Measurements from ENCODE around the gene ANXA7. TPM values are rescaled to one million over a fixed set of nuclear protein-coding genes. Genes with fewer than 3 reads are reported as not detected.
"Not testable (repeated sequence)": the region's sequence is repeated elsewhere in the genome, so short reads cannot be mapped to it uniquely, and the experiment has no call there.

ANXA7 gene
- total and polyA plus RNA-seq, 4 experiments from 2014 or later: 103 to 379 (median 159) TPM

DNA sequence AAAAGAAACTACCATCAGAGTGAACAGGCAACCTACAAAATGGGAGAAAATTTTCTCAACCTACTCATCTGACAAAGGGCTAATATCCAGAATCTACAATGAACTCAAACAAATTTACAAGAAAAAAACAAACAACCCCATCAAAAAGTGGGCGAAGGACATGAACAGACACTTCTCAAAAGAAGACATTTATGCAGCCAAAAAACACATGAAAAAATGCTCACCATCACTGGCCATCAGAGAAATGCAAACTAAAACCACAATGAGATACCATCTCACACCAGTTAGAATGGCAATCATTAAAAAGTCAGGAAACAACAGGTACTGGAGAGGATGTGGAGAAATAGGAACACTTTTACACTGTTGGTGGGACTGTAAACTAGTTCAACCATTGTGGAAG is 85.3 kb downstream of the ANXA7 start:
- H3K4me1 ChIP-seq (ENCODE audit: insufficient read depth, low read length); H3K36me3 Mint-ChIP-seq; POLR2A ChIA-PET (ENCODE audit: partially characterized antibody): not testable (repeated sequence)

DNA sequence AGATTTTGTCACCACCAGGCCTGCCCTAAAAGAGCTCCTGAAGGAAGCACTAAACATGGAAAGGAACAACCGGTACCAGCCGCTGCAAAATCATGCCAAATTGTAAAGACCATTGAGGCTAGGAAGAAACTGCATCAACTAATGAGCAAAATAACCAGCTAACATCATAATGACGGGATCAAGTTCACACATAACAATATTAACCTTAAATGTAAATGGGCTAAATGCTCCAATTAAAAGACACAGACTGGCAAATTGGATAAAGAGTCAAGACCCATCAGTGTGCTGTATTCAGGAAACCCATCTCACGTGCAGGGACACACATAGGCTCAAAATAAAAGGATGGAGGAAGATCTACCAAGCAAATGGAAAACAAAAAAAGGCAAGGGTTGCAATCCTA is 88.6 kb downstream of the ANXA7 start:
- H3K27me3 ChIP-seq (ENCODE audit: insufficient read depth, low read length); H3K4me1 Mint-ChIP-seq; H3K4me3 Mint-ChIP-seq; CTCF ChIA-PET (ENCODE audit: partially characterized antibody); intact Hi-C loops (cut with micrococcal nuclease); H3K27me3 Mint-ChIP-seq; H3K4me3 ChIP-seq (ENCODE audit: low read length in 2 of 2); POLR2A ChIA-PET (ENCODE audit: partially characterized antibody); DNase-seq; H3K4me1 ChIP-seq (ENCODE audit: insufficient read depth, low read length); H3K27ac ChIP-seq (ENCODE audit: low read depth, low read length); H3K9me3 Mint-ChIP-seq; H3K27ac Mint-ChIP-seq; H3K36me3 ChIP-seq (ENCODE audit: insufficient read depth, low read length); H3K9me3 ChIP-seq (ENCODE audit: control insufficient read depth in 1 of 2, low read length in 2 of 2); H3K36me3 Mint-ChIP-seq: not testable (repeated sequence)

More for the DNA sequence above, 85.3 kb downstream of the ANXA7 start:
- H3K27me3 Mint-ChIP-seq; H3K9me3 ChIP-seq (ENCODE audit: control insufficient read depth in 1 of 2, low read length in 2 of 2); H3K27ac ChIP-seq (ENCODE audit: low read depth, low read length); DNase-seq; H3K4me3 Mint-ChIP-seq; H3K4me1 Mint-ChIP-seq; H3K27ac Mint-ChIP-seq; intact Hi-C loops (cut with micrococcal nuclease); CTCF ChIA-PET (ENCODE audit: partially characterized antibody); H3K36me3 ChIP-seq (ENCODE audit: insufficient read depth, low read length); H3K4me3 ChIP-seq (ENCODE audit: low read length in 2 of 2); H3K9me3 Mint-ChIP-seq; H3K27me3 ChIP-seq (ENCODE audit: insufficient read depth, low read length): not testable (repeated sequence)

Other genes with a start within 250 kb of the ANXA7 start
- gene ECD, start 246.1 kb downstream of the ANXA7 start, total RNA-seq: 10 to 100 TPM; 31.1 to 35.3 TPM
- 10 to 100 TPM; 33.2 to 33.8 TPM for gene ECD, start 246.1 kb downstream of the ANXA7 start, polyA plus RNA-seq
- gene FAM149B1, start 245.9 kb downstream of the ANXA7 start, total RNA-seq: 10 to 100 TPM; 18.1 to 20.5 TPM
- 1 to 10 TPM; 3.9 to 5.0 TPM for gene FAM149B1, start 245.9 kb downstream of the ANXA7 start, polyA plus RNA-seq
- 10 to 100 TPM; 31.6 to 31.7 TPM for gene DNAJC9, start 166.8 kb downstream of the ANXA7 start, total RNA-seq
- 10 to 100 TPM; 31.6 to 40.1 TPM for gene DNAJC9, start 166.8 kb downstream of the ANXA7 start, polyA plus RNA-seq
- gene MRPS16, start 161.4 kb downstream of the ANXA7 start, total RNA-seq: 10 to 100 TPM; 44.9 to 47.1 TPM
- gene MRPS16, start 161.4 kb downstream of the ANXA7 start, polyA plus RNA-seq: 100 to 1,000 TPM in 1 of 2 donors, 10 to 100 TPM in 1; 96.4 to 104 TPM
- gene CFAP70, start 55.2 kb downstream of the ANXA7 start, total RNA-seq: 1 to 10 TPM; 3.8 to 5.6 TPM
- under 1 TPM in 1 of 2 donors, not detected in 1; 0.82 TPM for gene CFAP70, start 55.2 kb downstream of the ANXA7 start, polyA plus RNA-seq
- gene MSS51, start 19.5 kb upstream of the ANXA7 start, total RNA-seq: 1 to 10 TPM; 5.0 to 6.2 TPM
- under 1 TPM in 1 of 2 donors, not detected in 1; 0.26 TPM for gene MSS51, start 19.5 kb upstream of the ANXA7 start, polyA plus RNA-seq
- 10 to 100 TPM; 47.4 to 48.1 TPM for gene PPP3CB, start 82.0 kb upstream of the ANXA7 start, total RNA-seq
- gene PPP3CB, start 82.0 kb upstream of the ANXA7 start, polyA plus RNA-seq: 1 to 10 TPM; 8.9 to 9.6 TPM
- 1 to 10 TPM; 7.4 to 7.6 TPM for gene USP54, start 177.3 kb upstream of the ANXA7 start, total RNA-seq
- 1 to 10 TPM in 1 of 2 donors, under 1 TPM in 1; 0.04 to 1.4 TPM for gene USP54, start 177.3 kb upstream of the ANXA7 start, polyA plus RNA-seq
- not detected for gene MYOZ1, start 227.4 kb upstream of the ANXA7 start, total RNA-seq
- not detected for gene MYOZ1, start 227.4 kb upstream of the ANXA7 start, polyA plus RNA-seq
- not detected for gene SYNPO2L, start 242.0 kb upstream of the ANXA7 start, total RNA-seq
- not detected for gene SYNPO2L, start 242.0 kb upstream of the ANXA7 start, polyA plus RNA-seq